ENCODE results near the gene MYPN.

DNA sequence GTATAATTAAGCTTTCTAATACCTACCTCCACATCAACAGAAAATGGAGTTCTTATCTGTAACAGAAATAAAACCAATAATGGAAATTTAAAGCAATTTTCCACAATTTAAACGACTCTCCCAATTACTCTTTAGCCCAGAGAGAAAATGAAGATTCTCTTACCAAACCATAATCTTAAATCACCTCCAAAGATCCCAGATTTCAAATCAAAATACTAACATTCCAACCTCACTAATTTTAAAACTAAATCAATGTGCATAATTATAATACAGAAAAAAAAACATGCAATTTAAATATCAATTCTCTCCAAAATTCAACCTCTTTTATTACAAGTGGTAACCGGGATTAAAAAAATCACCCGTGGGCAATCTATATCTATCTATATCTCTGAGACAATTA lies 35.7 kb upstream of the MYPN start:
- TF ChIP-seq, protein P1, sequence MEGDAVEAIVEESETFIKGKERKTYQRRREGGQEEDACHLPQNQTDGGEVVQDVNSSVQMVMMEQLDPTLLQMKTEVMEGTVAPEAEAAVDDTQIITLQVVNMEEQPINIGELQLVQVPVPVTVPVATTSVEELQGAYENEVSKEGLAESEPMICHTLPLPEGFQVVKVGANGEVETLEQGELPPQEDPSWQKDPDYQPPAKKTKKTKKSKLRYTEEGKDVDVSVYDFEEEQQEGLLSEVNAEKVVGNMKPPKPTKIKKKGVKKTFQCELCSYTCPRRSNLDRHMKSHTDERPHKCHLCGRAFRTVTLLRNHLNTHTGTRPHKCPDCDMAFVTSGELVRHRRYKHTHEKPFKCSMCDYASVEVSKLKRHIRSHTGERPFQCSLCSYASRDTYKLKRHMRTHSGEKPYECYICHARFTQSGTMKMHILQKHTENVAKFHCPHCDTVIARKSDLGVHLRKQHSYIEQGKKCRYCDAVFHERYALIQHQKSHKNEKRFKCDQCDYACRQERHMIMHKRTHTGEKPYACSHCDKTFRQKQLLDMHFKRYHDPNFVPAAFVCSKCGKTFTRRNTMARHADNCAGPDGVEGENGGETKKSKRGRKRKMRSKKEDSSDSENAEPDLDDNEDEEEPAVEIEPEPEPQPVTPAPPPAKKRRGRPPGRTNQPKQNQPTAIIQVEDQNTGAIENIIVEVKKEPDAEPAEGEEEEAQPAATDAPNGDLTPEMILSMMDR (conservative IDR thresholded peaks at IDR 0.05; ENCODE audit: low read depth, low read length): no peak
- TF ChIP-seq EZH2 (IDR thresholded peaks at IDR 0.05; ENCODE audit: low read length, unreplicated experiment): no peak

All from PC-3 (cell line).